H1 (cell line): ENCODE results near the gene DNTT. TPM values are rescaled to one million over a fixed set of nuclear protein-coding genes. Genes with fewer than 3 reads are reported as not detected.

Experiments
- BCL11A ChIP-seq, 2 experiments: IDR thresholded peaks; one replicate each; pipeline ENCODE4 v1.6.1; 2011; ENCODE audit warnings: low read depth in 2 of 2, low read length in 2 of 2, mild to moderate bottlenecking in 2 of 2
- CEBPB ChIP-seq: IDR thresholded peaks from 2 replicates; pipeline ENCODE4 v1.6.1; 2012; ENCODE audit warnings: low read depth, low read length
- SP2 ChIP-seq: IDR thresholded peaks from 2 replicates; pipeline ENCODE4 v1.6.1; 2012; ENCODE audit warnings: mild to moderate bottlenecking, low read length, inconsistent platforms
- TAF7 ChIP-seq: optimal IDR thresholded peaks from 2 replicates; pipeline ENCODE3; 2011; ENCODE audit warnings: low read depth, mild to moderate bottlenecking, inconsistent platforms, low read length, moderate library complexity, borderline replicate concordance
- TBP ChIP-seq: IDR thresholded peaks from 2 replicates; pipeline ENCODE4 v1.6.1; 2011; ENCODE audit warnings: low read depth, low read length, improper control_type of control experiment
- polyA plus RNA-seq, 7 experiments: library from polyadenylated mRNA; depleted of rRNA in 3 of 7; stranded (reverse) in 5 of 7; unstranded in 2 of 7; fragments of >200 nt in 5 of 7; fragments of 200-250 nt in 2 of 7; gene quantifications; 1 replicate in 5 of 7; 2 replicates in 1 of 7; 4 replicates in 1 of 7; pipeline versions ENCODE4 v1.2.1 to v1.2.3, GENCODE V29; 2011 to 2013; ENCODE audit warnings: missing spikeins in 2 of 7, mixed read lengths in 2 of 7
- total RNA-seq: library from RNA; stranded (reverse); fragmentation: NEBNext Ultra II Directional; extraction: Animal tissue kit (Norgen Biotek cat#: 25700); gene quantifications from 2 replicates; pipeline ENCODE4 v1.2.1, GENCODE V29; 2021

DNTT gene
- total and polyA plus RNA-seq, 2 of the 8 experiments (the other 6 are each of a cell fraction or from before 2014, with no cell fraction given), result not detected

DNA sequence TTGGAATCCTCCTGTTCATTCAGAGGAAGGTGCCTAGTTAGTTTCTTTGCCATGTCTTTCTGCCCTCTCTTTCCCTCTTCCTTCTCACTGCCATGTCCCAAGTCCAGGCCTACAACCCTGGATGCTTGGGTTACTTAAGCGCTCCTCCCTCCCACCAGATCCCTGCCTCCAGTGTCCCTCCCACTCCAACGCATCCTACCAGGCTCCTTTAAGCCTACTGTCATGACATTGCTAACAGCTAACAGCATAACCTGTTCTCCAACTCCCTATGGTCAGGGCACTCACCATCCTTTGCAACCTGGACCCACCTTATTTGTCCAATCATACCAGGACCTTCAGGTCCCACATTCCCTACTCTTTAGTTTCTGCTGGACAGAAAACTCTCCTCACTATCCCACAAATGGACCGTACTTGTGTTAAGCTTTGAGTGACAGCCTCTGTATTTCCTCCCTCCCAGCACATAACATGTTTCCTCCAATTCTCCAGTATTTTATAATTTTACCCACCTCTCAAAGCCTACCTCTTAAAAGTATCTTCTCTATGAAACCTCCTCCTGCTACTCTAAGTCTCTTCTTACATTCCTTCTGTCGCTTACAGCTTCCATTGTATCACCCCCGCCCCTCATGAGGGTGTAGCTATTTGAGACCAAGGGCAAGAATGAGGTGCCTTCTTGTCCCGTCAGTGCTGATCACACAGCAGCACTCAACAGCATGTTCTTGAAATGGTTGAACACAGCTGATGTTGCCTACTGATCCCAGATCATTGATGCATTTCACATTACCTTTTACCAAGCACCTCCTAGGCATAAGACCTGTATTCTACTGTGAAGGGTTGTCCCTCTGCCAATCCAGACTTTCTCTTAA is 34.6 kb upstream of the DNTT start (continued):
- TF ChIP-seq BCL11A (IDR thresholded peaks at IDR 0.05; ENCODE audit: low read depth in 2 of 2, low read length in 2 of 2) (no peak), TBP (no peak), SP2 (no peak), CEBPB (no peak), TAF7 (no peak)
